ENCODE data around the gene KRCC1.

GRCh38 chr2:88051792-88052191 lies 3.8 kb downstream of the KRCC1 start:
- TF ChIP-seq SRF (CRISPR knock-in tag; IDR thresholded peaks at IDR 0.05): no peak
- TF ChIP-seq TAF1 (IDR thresholded peaks at IDR 0.05; ENCODE audit: control insufficient read depth, extremely low read depth, insufficient read depth, low read length, severe bottlenecking): no peak
- no peak for TF ChIP-seq JUNB (CRISPR knock-in tag; conservative IDR thresholded peaks at IDR 0.05)
- no peak for TF ChIP-seq ZBED1 (IDR thresholded peaks at IDR 0.05)
- TF ChIP-seq RFX5 (IDR thresholded peaks at IDR 0.05; ENCODE audit: low read depth, low read length): no peak
- TF ChIP-seq, protein P1, sequence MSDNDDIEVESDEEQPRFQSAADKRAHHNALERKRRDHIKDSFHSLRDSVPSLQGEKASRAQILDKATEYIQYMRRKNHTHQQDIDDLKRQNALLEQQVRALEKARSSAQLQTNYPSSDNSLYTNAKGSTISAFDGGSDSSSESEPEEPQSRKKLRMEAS (CRISPR knock-in tag; IDR thresholded peaks at IDR 0.05): no peak
- TF ChIP-seq, protein P2, sequence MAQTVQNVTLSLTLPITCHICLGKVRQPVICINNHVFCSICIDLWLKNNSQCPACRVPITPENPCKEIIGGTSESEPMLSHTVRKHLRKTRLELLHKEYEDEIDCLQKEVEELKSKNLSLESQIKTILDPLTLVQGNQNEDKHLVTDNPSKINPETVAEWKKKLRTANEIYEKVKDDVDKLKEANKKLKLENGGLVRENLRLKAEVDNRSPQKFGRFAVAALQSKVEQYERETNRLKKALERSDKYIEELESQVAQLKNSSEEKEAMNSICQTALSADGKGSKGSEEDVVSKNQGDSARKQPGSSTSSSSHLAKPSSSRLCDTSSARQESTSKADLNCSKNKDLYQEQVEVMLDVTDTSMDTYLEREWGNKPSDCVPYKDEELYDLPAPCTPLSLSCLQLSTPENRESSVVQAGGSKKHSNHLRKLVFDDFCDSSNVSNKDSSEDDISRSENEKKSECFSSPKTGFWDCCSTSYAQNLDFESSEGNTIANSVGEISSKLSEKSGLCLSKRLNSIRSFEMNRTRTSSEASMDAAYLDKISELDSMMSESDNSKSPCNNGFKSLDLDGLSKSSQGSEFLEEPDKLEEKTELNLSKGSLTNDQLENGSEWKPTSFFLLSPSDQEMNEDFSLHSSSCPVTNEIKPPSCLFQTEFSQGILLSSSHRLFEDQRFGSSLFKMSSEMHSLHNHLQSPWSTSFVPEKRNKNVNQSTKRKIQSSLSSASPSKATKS (CRISPR knock-in tag; IDR thresholded peaks at IDR 0.05): no peak
- no peak for TF ChIP-seq PREB (CRISPR knock-in tag; IDR thresholded peaks at IDR 0.05)
- TF ChIP-seq EZH2 (IDR thresholded peaks at IDR 0.05; ENCODE audit: borderline replicate concordance, low read depth, low read length): no peak
